Activated T-helper 1 cell treated with Interleukin-2 at 50 U/mL for 16 hours (primary cell): ENCODE results near the gene FAM228A.
"Not testable (repeated sequence)": the region's sequence is repeated elsewhere in the genome, so short reads cannot be mapped to it uniquely, and the experiment has no call there.

ENCODE experiments used
- DNase-seq: peaks from one replicate; pipeline ENCODE4 v3.0.0-alpha.2; 2020; ENCODE audit warnings: low read depth

FAM228A gene

DNA sequence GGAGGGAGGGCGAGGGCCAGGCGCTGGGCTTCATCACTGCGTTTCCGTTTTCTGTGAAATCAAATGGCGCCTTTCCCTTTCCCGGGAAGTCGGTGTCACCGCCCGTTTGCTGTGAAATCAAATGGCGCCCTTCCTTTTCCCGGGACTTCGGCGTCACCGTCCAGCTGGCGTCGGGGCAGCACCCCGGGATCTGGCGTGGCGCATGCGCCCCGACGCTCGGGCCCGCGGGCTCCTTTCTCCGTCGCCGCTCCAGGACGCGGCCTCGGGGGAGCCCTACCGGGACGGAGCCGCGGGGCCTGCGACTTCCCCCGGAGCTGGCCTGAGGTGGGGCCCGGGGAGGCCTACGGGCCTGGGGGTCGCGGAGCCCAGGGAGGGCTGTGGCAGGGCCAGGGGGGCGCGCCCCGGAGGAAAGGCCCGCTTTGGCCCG lies at the start of gene FAM228A:
FAM228A (plus strand) TSS at position 203 of the 427 bp plus-strand sequence. CDS start 428 bp downstream, outside the sequence.
- DNase-seq = no peak

DNA sequence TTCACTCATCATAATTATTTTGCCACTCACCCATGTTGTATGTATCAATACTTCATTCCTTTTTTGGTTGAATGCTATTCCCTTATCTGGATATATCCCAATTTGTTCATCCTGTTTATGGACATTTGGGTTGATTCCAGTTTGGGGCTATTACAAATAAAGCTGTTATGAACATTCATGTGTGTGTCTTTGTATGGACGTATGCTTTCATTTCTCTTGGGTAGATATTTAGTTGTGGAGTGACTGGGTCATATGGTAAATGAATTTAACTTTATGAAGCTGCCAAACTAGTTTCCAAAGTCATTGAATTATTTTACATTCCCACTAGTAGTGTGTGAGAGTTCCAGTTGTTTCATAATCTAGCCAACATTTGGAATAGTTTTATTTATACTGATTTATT lies 48.9 kb upstream of the FAM228A start:
- DNase-seq = no peak

DNA sequence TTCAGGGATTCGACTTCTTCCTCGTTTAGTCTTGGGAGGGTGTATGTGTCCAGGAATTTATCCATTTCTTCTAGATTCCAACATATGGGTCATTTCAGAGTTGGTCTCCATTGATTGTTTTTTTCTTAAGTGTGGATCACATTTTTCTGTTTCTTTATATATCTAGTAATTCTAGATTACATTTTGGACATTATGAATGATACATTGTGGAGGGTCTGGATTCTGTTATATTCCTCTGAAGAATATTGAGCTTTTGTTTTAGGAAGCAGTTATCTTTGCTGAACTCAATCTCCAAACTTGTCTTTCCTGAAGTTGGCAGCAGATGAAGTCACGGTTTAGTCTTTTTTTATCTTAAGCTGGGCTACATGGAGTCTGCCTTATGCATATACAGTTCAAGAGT lies 42.3 kb upstream of the FAM228A start:
- no peak for DNase-seq

DNA sequence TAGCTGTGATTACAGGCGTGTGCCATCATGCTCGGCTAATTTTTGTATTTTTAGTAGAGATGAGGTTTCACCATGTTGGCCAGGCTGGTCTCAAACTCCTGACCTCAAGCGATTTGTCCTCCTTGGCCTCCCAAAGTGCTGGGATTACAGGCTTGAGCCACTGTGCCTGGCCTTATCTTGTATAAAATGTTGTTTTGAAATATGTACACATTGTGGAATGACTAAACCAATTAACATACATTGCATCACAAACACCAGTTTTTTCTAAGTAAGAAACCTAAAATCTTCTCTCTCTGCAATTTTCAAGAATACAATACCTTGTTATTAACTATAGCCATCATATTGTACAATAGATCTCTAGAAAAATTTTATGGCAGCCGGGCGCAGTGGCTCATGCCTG lies 34.5 kb upstream of the FAM228A start:
- not testable (repeated sequence) for DNase-seq

DNA sequence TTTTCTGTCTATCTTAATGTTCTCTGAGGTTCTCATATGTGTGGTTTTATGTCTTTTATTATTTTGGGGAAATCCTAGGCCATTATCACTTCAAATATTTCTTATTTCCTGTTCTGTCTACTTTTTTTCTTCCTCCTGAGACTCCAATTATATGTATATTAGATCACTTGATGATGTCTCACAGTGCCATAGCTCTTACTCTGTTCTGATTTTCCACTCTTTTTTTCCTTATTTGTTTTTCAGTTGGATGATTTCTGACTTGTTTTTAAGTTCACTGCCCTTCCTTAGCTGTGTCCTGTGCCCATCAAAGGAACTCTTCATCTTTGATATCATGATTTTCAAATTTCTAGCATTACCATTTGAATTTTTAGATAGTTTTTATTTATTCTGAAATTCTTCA lies 27.5 kb upstream of the FAM228A start:
- no peak for DNase-seq

DNA sequence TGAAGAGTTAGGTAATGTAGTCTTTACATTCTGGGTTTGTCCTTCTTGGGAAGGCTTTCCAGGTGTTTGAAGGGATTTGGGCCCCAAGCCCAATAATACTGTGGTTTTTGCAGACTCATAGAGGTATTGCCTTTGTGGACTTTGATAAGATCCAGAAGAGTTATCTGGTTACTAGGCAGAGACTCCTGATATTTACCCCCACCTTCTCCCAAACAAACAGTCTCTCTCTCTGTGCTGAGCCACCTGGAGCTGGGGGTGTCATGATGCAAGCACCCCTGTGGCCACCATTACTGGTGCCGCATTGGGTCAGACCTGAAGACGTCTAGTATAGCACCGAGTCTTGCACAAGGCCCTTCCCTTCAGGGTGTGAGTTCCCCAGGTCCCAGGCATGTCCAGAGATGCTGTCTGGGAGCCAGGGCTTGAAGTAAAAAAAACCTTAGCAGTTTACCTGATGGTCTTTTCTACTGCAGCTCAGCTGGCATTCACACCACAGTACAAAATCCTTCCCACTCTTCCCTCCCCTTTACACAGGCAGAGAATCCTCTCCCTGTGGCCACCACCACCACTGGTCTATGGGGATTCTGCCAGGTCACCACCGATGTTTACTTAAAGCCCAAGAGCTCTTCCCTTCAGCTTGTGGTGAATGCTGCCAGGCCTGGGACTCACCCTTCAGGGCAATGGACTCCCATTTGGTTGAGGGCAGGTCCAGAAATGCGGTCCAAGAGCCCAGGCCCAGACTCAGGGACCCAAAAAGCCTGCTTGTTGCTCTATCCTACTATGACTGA lies 22.2 kb upstream of the FAM228A start:
- DNase-seq = no peak

DNA sequence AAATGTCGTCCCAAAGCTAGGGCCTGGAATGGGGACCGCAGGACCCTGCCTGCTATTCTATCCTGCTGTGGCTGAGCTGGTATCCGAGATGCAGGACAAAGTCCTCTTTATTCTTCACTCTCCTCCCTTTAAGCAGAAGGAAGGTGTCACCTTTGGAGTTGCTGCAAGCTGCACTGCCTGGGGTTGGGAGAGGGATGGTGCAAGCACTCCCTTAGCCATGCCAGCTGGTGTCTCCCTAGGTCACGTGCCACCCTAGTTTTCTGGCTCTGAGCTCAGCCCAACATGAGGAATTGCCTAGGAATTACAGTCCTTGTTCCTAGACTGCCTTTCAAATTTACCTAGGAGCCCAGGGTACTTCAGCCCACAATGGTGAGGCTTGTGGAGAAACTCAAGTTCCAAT lies 21.4 kb upstream of the FAM228A start:
- DNase-seq = no peak

DNA sequence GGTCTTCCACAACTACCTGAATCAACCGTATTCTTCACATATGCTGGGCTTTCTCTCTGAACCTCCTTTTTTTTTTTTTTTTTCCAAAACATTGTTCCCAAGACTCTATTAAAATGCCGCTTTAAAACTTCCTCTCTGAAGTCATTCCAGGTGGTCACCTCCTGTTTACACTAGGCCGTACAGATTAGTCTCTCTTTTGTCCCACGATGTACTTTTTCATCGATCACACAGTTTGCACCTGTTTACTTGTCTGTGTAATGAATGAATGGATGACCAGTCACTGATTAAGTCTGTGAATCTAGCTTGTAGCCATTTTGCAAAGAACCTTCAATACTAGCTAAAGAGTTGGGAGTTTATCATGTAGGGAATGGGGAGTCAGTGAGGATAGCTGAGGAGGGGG lies 16.7 kb upstream of the FAM228A start:
- no peak for DNase-seq

DNA sequence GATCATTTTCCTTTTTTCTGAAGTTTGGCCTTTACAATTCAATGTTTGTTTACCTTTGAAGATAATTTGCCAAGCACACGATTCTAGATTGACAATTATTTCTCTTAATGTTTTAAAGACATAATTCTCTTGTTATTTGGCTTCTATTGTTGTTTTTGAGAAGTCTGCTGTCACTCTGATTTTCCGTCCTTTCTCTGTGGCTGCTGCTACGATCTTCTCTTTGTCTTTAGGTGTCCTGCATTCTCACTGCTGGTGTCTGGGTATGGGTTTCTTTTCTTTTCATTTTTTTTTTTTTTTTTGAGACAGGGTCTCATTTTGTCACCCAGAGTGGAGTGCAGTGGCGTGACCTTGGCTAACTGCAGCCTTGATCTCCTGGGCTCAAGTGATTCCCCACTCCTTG lies 15.1 kb upstream of the FAM228A start:
- no peak for DNase-seq

DNA sequence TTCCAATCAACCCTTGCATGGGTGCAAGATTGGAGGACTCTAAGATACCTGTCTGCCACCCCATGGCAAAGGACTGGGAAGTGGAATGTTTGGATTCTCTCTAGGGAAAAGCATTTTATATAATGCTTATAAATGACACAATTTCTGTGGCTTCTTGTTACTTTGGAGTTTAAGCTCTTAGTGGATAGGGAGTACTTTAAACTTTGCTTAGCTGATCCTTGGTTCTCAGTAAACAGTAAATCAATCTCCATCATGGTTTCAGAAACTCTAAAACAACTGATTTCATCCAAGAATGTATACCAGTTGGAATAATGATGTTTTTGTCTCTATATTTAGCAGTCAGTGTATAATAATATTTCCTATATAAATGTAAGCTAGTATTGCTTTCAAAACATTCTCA lies 14.1 kb upstream of the FAM228A start:
- DNase-seq = no peak

DNA sequence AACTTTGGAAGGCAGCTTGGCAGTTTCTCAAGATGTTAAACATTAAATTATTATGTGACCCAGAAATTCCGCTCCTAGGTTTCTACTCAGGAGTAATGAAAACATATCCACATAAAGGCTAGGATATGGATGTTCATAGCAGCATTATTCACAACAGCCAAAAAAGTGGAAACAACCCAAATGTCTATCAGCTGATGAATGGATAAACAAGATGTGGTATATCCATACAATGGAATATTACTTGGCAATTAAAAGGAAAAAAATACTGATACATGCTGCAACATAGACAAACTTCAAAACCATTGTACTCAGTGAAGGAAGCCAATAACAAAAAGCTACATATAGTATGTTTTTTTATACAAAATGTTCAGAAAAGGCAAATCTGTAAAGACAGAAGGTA lies 12.4 kb upstream of the FAM228A start:
- no peak for DNase-seq

DNA sequence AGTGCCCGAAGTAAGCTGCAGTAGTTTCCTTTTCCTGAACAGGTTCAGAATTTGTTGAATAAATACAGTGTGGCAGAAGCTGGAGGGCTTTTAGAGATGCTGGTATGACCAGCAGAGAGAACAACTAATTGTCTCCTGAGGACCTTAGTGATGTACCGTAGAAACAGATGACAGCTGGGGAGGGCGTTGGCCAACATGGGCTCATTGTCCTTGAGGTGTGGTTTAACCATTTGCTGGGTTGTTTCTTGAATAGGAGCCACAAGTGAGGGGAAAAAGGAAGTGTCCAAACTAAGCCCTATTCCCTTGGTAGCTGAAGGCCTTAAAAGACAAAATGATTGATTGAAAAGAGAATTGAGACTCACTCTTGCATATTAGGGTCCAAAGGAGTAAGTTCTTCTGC lies 11.7 kb upstream of the FAM228A start:
- DNase-seq = no peak

DNA sequence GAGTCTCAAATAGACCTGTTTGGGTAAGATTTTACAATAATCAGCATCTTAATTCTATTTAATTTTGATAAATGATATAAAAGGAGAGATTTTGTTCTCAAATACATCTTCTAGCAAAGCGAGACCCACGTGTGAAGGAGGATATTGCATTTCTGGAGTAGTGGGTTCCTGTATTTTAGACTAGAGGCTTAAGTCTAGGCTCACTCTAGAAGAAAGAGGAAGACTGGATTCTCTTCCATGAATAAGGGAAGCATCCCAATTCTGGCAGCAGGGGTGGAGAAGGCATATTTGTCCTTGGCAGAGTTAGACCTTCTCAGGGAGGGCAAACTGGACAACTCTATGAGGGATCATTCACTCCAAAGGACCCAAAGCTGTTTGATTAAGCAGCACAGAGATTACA lies 11.3 kb upstream of the FAM228A start:
- no peak for DNase-seq

DNA sequence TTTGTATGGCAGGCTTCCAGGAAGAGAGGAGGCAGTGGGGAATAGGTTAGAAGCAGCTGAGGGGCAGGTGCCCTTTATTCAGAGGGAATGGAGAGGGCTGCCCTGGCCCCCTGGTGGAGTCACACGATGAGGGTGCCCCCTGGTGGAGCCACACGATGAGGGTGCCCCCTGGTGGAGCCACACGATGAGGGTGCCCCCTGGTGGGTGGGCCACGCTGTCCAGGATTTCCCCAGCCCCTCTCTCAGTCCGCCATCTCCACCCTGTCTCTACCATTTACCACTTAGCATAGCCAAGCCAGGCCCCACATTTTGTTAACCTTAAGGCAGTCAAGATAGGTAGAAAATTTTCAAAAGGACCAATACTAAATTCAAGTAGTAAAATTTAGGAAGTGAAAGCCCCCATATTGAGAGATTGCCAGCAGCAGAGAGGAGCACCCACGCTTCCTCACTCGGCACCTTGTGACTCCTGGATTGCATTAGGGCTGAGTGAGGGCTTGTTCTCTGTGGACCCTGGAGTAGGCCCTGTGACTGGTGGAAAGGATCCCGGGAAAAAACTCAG lies 10.4 kb upstream of the FAM228A start:
- DNase-seq = no peak

DNA sequence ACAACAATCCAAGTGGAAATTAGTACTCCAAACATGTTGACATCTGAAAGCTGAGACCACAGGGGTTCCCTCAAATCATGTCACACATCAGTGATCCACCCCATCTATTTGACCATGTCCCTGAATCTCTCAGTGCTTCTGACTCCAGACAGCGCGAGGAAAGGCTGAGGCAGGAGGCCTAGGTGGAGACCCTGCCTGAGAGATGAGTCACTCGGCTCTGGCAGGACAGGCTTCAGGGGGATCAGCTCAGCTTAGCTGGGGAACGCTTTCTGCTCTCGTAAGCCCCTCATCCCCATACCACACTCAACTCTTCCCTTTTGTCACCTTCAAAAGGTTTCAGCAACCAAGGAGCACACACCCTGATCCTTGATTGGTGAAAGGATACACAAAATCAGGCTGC lies 5.8 kb upstream of the FAM228A start:
- no peak for DNase-seq

DNA sequence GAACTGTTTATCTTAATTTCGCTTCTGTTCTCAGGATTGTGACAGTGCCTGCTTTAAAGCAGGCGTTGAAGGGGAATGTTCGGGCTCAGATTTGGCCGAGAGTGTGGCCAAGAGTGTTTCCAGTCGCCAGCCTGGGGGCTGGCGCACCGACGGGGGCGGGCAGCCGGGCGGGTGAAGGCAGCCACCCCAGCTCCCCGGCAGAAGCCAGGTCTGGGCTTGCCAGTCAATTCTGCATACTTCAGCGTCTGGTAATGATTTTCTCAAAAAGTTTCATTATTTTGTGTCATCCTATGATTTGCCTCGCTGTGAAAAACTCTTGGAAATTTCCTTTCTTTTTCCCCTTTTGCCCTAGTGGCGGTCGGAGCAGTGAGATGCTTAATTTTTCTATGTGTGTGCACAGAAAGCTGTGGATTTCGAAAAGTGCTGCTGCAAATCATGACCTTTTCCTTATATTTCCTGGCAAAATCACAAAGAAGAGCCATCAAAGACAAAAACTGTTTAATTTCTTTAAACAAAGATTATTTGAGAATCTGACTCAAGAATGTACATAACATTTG lies 856 bp downstream of the FAM228A start:
- DNase-seq = no peak

DNA sequence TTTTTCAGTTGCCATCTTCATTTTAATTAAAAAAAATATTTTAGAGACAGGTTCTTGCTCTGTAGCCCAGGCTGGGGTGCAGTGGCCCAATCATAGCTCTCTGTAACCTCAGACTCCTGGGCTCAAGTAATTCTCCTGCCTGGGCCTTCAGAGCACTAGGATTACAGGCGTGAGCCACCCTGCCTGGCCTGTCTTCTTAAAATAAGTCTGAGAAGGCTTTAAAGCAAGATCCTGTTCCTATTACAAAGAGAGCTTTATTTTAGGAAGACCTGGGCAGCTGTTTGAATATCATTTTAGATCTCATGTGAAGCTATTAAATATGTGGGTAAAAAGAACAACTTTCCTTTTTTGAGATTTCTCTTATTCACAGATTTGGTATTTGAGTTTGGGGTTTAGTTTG lies 1.5 kb downstream of the FAM228A start:
- no peak for DNase-seq

DNA sequence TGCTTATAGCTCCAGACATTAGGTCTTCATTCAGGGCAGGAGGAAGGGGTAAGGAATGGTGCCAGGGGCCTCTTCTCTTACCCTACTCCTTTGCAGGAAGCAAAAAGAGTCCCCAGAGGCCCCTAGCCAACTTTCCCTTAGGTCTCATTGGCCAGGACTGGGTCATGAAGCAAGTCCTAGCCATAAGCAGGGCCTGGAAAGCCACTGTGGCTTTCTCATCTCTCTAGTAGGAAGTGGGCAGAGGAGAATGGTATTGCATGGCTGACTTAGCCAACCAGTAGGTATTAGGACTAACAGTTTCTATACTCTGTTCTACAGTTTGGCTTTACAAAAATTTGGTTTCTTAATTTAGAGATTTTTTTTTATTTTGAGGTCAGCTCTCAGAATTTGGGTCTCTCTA lies 4.8 kb downstream of the FAM228A start:
- DNase-seq = no peak

DNA sequence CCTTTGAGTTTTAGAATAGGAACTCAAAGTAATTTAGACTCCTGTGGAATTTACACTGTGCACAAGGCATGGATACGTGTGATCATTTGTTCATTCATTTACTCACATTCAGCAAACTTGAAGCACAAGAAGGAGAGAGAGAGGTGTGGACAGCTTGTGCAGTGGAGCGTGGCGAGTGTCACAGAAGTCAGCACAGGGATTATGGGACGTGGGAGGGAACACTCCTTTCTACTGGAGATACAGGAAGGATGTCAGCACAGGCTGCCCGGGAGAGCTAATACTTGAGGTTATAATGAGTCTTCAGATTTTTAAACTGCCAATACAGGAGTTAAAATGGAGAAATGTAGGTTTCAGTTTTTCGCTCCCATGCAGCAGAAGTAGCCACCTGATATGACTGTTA lies 7.0 kb downstream of the FAM228A start:
- no peak for DNase-seq

DNA sequence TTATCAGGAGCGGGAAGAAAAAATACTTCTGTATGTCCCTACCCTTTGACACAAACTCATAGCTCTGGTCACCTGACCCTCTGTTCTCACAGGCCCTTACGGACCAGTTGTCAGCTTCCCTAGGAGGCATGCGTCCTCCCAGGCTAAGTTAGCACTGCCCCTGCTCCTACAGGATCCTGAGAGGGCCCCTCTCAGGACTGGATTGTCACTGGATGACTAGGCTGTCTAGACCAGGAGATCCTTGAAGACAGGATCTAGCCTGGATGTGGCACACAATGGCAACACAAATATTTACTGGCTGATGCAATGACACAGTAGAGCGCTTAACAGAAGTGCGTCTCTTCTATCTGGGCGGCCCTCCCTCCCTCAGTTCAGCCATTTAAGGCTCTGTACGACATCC lies 7.7 kb downstream of the FAM228A start:
- DNase-seq = no peak

DNA sequence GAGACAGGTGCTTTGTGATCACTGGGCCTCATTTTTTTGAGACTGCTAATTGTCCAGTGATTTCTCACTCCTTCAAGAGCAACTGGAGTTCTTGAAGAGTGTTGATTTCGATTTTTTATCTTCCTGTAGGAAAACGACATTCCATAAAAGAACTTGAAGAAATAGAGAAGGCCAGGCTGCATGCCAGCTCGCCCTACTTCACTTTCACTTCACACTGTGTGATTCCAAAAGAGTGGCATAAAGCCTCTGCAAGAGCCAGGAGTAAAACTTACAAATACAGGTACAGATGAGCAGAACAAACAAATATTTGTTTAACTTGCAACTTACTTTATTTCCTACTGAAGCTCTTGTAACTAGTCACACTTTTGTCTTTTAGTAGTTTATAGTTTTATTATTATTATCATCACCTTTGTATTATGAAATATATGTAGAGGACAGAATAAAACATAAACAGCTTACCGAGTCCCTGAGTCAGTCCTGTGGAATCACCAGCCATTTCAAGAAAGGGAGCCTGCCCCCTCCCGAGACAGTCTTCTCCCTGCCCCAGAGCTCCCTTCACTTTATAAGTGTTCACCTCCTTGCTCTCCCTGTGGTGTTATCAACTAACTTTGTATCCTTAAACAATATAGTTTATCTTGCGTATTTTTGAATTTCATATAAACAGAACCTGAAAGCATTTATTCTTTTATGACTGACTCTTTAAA lies 8.7 kb downstream of the FAM228A start:
- no peak for DNase-seq

DNA sequence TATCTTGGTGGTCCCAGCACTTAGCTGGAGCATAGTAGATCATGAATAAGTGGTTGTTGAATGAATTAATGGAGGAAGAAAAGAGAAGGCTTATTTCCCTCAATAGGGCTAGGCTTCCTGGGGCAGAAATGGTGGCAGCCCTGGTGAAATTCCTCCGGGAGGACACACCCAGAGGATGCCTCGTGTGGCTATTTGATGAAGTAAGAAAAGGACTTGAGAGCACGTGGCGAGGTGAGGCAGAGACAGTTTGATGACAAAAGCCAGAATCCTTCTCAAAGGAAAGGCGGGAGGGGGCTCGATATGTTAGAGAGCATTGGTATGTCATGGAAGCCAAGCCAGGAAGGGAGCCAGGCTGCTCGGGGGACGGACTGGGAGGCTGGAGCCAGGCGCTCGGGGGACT lies 14.7 kb downstream of the FAM228A start:
- DNase-seq = no peak

DNA sequence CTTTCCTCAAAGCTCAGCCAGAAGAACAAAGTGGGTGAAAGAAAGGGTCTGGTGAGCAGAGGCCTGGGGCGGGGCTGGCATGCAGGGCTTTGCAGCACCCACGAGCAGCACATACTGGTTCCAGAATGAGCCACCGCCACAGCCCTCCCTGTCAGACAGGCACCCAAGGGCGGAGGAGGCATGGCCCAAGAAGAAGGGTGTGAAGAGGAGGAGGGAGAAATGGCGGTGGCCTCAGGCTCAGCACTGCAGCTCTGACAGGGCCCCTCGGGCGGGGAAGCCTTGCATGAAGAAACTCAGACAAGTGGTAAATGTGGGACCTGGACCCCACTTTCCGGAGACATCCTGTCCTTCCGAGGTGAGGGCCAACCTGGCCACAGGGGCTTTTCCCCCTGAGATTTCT lies 15.7 kb downstream of the FAM228A start:
- no peak for DNase-seq
